GM10248 (cell line): ENCODE measurements around the gene ZNF652.

ENCODE experiments used
- CTCF ChIA-PET: fragments of 300-600 bp; sonication (Branson Sonifier 250); formaldehyde crosslinking; extraction: SDS; loops from one replicate; lab custom pipeline; 2021; ENCODE audit warnings: antibody characterized with exemption; lab: Yijun Ruan, JAX
- POLR2A ChIA-PET: fragments of 350-650 bp; sonication (Branson Sonifier 250); formaldehyde crosslinking; extraction: SDS; loops from one replicate; lab custom pipeline; 2020; ENCODE audit warnings: antibody characterized with exemption; lab: Yijun Ruan, JAX
- DNase-seq: peaks from one replicate; pipeline ENCODE4 v3.0.0; 2012; ENCODE audit errors: extremely low spot score
- TF ChIP-seq, protein P1 (sequence below): IDR thresholded peaks from 2 replicates; pipeline ENCODE4 v1.5.1; 2012; ENCODE audit warnings: mild to moderate bottlenecking, low read depth; ENCODE audit errors: extremely low read depth, missing control alignments, control extremely low read depth

The ZNF652 gene

GRCh38 chr17:49342575-49342936 is 19.5 kb downstream of the ZNF652 start:
- ChIA-PET CTCF (interaction anchor here (1.4 to 7.0 kb wide), 3 partner anchors 26 to 65 kb away, joined by 4 to 36 read pairs (median 5); no protein-coding TSS in a partner anchor), POLR2A (interaction anchor here (0.6 kb wide), 2 partner anchors 1441 to 1587 kb away, joined by 4 to 7 read pairs; no protein-coding TSS in a partner anchor)
- DNase-seq = no peak
- TF ChIP-seq, protein P1, sequence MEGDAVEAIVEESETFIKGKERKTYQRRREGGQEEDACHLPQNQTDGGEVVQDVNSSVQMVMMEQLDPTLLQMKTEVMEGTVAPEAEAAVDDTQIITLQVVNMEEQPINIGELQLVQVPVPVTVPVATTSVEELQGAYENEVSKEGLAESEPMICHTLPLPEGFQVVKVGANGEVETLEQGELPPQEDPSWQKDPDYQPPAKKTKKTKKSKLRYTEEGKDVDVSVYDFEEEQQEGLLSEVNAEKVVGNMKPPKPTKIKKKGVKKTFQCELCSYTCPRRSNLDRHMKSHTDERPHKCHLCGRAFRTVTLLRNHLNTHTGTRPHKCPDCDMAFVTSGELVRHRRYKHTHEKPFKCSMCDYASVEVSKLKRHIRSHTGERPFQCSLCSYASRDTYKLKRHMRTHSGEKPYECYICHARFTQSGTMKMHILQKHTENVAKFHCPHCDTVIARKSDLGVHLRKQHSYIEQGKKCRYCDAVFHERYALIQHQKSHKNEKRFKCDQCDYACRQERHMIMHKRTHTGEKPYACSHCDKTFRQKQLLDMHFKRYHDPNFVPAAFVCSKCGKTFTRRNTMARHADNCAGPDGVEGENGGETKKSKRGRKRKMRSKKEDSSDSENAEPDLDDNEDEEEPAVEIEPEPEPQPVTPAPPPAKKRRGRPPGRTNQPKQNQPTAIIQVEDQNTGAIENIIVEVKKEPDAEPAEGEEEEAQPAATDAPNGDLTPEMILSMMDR = no peak

DNA sequence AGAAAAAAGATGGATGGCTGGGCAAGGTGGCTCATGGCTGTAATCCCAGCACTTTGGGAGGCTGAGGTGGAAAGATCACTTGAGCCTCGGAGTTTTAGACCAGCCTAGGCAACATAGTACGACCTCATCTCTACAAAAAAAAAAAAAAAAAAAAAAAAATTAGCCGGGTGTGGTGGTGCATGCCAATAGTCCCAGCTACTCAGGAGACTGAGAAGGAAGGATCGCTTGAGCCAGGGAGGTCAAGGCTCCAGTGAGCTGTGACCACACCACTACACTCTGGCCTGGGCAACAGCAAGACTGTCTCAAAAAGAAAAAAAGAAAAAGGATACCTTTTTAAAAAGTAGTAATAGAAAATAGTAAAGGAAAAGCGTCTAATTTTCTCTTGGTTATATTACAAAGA is 20.7 kb downstream of the ZNF652 start:
- DNase-seq = no peak
- ChIA-PET POLR2A (interaction anchor here (0.6 kb wide), 1 partner anchor 47 kb away, joined by 4 read pairs; no protein-coding TSS in a partner anchor), CTCF (interaction anchor here (0.8 to 7.0 kb wide), 3 partner anchors 18 to 67 kb away, joined by 4 to 36 read pairs (median 4); no protein-coding TSS in a partner anchor)
- TF ChIP-seq, protein P1 = no peak

DNA sequence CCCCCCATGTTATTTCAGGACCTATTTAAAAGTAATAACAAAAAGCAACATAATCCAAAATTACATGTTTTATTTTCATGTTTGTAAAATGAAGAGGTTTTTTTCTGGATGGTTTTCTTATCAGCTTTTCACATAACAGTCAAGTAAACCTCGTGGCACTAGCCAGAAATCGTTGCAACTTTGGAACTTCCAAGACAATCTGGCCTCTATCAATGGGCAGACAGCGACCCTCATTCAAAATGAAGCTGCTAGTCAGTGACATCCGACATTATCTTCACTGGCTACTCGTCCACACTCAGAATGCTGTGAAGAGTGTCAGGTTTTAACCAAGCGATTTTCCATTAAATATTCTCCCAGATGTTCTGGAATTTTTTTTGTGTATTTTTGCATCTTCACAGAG is 22.7 kb downstream of the ZNF652 start:
- TF ChIP-seq, protein P1 = no peak
- ChIA-PET CTCF (interaction anchor here (1.7 to 7.0 kb wide), 2 partner anchors 7 to 30 kb away, joined by 4 to 36 read pairs; no protein-coding TSS in a partner anchor), POLR2A (no interaction called here)
- no peak for DNase-seq

- DNase-seq = no peak
- ChIA-PET POLR2A (no interaction called here), CTCF (interaction anchor here (1.7 to 7.0 kb wide), 2 partner anchors 8 to 30 kb away, joined by 4 to 36 read pairs; no protein-coding TSS in a partner anchor)
- TF ChIP-seq, protein P1 = no peak
Observed at GRCh38 chr17:49338883-49339282, 23.2 kb downstream of the ZNF652 start.

- POLR2A ChIA-PET = no interaction called here
- TF ChIP-seq, protein P1 = no peak
- CTCF ChIA-PET = interaction anchor here (1.5 to 7.0 kb wide), 4 partner anchors 9 to 47 kb away, joined by 3 to 36 read pairs (median 4); no protein-coding TSS in a partner anchor
- DNase-seq = no peak
Observed at GRCh38 chr17:49337884-49338283, 24.2 kb downstream of the ZNF652 start.

GRCh38 chr17:49334744-49335512 is 27.1 kb downstream of the ZNF652 start:
- no peak for DNase-seq
- TF ChIP-seq, protein P1 = no peak
- POLR2A ChIA-PET = interaction anchor here (0.7 kb wide), 2 partner anchors 803 to 1008 kb away, joined by 3 to 4 read pairs; no protein-coding TSS in a partner anchor
- CTCF ChIA-PET = interaction anchor here (1.0 to 2.0 kb wide), 9 partner anchors 11 to 52 kb away, joined by 3 to 6 read pairs (median 4); no protein-coding TSS in a partner anchor
